Measurements from ENCODE around the gene VPS16.

DNA sequence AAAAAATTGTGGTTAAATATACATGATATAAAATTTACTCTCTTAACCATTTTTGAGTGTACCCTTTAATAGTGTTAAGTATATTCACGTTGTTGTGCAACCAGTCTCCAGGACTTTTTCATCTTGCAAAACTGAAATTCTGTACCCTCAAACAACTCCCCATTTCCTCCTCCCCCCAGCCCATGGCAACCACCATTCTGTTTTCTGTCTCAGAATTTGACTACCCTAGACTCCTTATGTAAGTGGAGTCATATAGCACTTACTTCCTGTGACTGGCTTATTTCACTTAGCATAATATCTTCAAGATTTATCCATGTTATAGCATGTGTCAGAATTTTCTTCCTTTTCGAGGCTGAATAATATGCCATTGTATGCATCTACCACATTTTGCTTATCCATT is 5.1 kb downstream of the VPS16 start:
- TF ChIP-seq EZH2 (IDR thresholded peaks at IDR 0.05) (no peak), POLR2AphosphoS5 (IDR thresholded peaks at IDR 0.05; ENCODE audit: borderline replicate concordance, low read depth, low read length) (no peak)
